PFSK-1 (cell line): Measurements from ENCODE around the gene RYR2.

Source experiments
- FOXP2 ChIP-seq: optimal IDR thresholded peaks from 2 replicates; pipeline ENCODE3; 2011; ENCODE audit warnings: borderline replicate concordance, control low read depth, inconsistent platforms; ENCODE audit not compliant: insufficient read depth; ENCODE audit errors: extremely low read length, extremely low read depth
- POLR2AphosphoS5 ChIP-seq: IDR thresholded peaks from 2 replicates; pipeline ENCODE4 v1.6.1; 2012; ENCODE audit warnings: low read depth, mild to moderate bottlenecking, control low read depth, low read length, moderate library complexity
- REST ChIP-seq, 2 experiments: IDR thresholded peaks; 2 replicates each; pipeline versions ENCODE4 v1.6.1 to v1.8.0; 2011 to 2012; ENCODE audit warnings: low read depth in 2 of 2, low read length in 2 of 2, control low read depth in 1 of 2, inconsistent platforms in 1 of 2, mild to moderate bottlenecking in 1 of 2, moderate library complexity in 1 of 2; ENCODE audit not compliant: insufficient read depth in 1 of 2
- SIN3A ChIP-seq: IDR thresholded peaks from 2 replicates; pipeline ENCODE4 v1.6.1; 2012; ENCODE audit warnings: mild to moderate bottlenecking, low read length, moderate library complexity, borderline replicate concordance; ENCODE audit not compliant: insufficient read depth
- TAF1 ChIP-seq: IDR thresholded peaks from 2 replicates; pipeline ENCODE4 v1.6.1; 2012; ENCODE audit warnings: low read length, control low read depth, borderline replicate concordance; ENCODE audit not compliant: insufficient read depth

The RYR2 gene

GRCh38 chr1:237134929-237135328, 92.9 kb downstream of the RYR2 start:
- no peak for TF ChIP-seq FOXP2
- TF ChIP-seq TAF1, result no peak
- TF ChIP-seq SIN3A, result no peak
- TF ChIP-seq REST (IDR thresholded peaks at IDR 0.05; ENCODE audit: insufficient read depth in 1 of 2, low read depth in 2 of 2, low read length in 2 of 2), result no peak
- TF ChIP-seq POLR2AphosphoS5, result no peak

- TF ChIP-seq REST (IDR thresholded peaks at IDR 0.05; ENCODE audit: insufficient read depth in 1 of 2, low read depth in 2 of 2, low read length in 2 of 2) (no peak), SIN3A (no peak), TAF1 (no peak), POLR2AphosphoS5 (no peak), FOXP2 (no peak)
These were observed 96.6 kb downstream of the RYR2 start for GRCh38 chr1:237138551-237138950.

GRCh38 chr1:237139732-237140131, 97.7 kb downstream of the RYR2 start:
- TF ChIP-seq FOXP2 (no peak), TAF1 (no peak)

GRCh38 chr1:237140986-237141385, 99.0 kb downstream of the RYR2 start:
- TF ChIP-seq POLR2AphosphoS5, result no peak
- no peak for TF ChIP-seq SIN3A
- no peak for TF ChIP-seq REST (IDR thresholded peaks at IDR 0.05; ENCODE audit: insufficient read depth in 1 of 2, low read depth in 2 of 2, low read length in 2 of 2)
- no peak for TF ChIP-seq FOXP2
- no peak for TF ChIP-seq TAF1

- TF ChIP-seq SIN3A (no peak), REST (IDR thresholded peaks at IDR 0.05; ENCODE audit: insufficient read depth in 1 of 2, low read depth in 2 of 2, low read length in 2 of 2) (no peak), TAF1 (no peak), FOXP2 (no peak), POLR2AphosphoS5 (no peak)
These were observed 99.5 kb downstream of the RYR2 start for GRCh38 chr1:237141502-237141901.
